Measurements from ENCODE around the gene HTR1D.
A peak's percentile ranks its signal among the peaks of the same experiment; 100 is the strongest.
"Not testable (repeated sequence)": the region's sequence is repeated elsewhere in the genome, so short reads cannot be mapped to it uniquely, and the experiment has no call there.

Gene HTR1D

DNA sequence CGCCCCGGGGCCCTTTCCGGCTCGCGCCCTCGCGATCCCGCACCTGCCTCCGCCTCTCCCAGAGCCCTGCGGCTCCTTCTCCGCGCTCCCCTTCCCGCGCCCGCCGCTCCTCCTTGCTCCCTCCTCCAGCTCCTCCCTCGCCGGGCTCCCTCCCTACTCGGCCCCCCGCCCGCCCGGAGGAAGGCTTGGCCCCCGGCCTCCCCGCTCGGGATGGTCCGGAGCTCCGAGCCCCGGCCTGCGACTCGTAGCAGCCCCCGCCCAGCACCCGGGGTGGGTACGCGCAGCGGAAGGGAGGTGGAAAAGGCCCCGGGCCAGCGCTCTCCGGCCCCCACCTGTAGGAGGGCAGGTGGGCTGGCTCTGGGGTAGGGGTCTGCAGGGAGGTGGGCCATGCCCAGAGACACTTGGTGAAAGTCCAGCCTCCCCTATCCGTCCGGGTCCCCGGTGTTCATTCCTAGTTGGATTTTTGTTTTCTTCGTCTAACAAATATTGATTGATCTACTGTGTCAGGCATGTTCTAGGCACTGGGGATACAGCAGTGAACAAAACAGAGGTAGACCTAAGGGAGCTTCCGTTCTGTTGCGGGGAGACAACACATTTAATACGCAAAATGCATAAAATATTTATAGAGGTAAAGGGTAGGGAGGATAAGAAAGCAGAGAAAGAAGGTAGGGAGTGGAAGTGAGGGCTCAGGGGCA, at the start of gene HTR1D:
TSS of gene HTR1D (minus strand) at position 82 of the 695 bp plus-strand sequence. CDS start 23,283 bp downstream, outside the sequence.
- peak; percentile 15 for DNase-seq (ENCODE audit: low spot score)

GRCh38 chr1:23263380-23263887, 46.1 kb upstream of the HTR1D start:
- no peak for DNase-seq (ENCODE audit: low spot score)

DNA sequence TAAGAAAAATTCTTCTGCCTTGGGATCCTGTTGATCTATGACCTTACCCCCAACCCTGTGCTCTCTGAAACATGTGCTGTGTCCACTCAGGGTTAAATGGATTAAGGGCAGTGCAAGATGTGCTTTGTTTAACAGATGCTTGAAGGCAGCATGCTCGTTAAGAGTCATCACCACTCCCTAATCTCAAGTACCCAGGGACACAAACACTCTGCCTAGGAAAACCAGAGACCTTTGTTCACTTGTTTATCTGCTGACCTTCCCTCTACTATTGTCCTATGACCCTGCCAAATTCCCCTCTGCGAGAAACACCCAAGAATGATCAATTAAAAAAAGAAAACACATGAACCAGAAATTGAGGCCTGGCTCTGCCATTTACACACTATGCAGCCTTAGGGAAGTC, 40.8 kb upstream of the HTR1D start:
- not testable (repeated sequence) for DNase-seq (ENCODE audit: low spot score)

GRCh38 chr1:23257371-23257770, 40.1 kb upstream of the HTR1D start:
- not testable (repeated sequence) for DNase-seq (ENCODE audit: low spot score)

- no peak for DNase-seq (ENCODE audit: low spot score)
These were observed 37.3 kb upstream of the HTR1D start for GRCh38 chr1:23254584-23254983.

DNA sequence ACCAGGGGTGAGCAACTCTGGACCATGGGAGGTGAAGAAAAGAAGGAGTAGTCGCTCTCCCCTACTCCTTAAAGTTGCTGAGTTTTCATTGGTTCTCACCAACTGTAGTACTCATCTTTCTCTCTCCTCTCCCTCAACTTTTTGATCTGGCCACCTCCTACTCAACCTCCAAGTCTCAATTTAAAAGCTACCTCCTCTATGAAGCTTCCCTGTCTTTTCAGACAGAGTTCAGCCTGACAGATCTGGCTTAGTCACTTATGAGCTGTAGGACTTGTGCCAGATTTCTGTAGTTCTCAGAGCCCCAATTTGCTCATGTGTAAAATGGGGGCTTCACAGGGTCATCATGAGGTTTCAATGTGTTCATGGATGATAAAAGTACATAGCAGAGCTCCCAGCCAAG, 34.5 kb upstream of the HTR1D start:
- no peak for DNase-seq (ENCODE audit: low spot score)

GRCh38 chr1:23249787-23250454, 32.6 kb upstream of the HTR1D start:
- no peak for DNase-seq (ENCODE audit: low spot score)

DNA sequence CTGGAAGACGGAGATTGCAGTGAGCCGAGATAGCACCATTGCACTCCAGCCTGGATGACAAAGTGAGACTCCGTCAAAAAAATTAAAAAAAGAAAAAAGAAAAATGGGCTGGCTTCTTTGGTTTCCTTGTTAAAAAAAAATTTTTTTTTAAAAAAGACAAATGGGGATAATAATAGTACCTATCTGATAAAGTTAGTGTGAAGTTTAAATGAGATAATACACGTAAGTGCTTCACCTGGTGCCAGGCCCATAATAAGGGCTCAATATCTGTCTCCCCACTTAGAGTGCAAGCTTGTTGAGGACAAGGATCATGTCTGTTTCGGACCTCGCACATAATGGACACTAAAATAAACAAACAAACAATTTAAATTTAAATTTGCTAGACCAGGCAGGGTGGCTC, 30.0 kb upstream of the HTR1D start:
- no peak for DNase-seq (ENCODE audit: low spot score)

DNA sequence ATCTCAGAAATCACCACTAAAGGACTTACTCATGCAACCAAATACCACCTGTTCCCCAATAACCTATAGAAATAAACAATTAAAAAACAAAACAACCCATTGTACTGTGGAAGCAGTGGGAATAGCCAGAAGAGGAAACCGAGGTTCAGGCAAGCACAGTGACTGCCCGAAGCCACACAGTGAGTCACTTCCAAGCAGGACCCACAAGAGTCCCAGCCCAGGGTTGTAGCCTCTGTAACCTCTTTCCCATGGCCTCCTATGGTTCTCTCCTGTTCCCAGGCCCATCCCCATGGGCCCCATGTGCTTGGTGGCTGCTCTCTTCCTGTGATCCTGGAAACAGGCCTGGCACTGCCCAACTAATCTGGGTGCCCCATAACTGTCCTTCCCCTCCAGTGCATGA, 29.0 kb upstream of the HTR1D start:
- no peak for DNase-seq (ENCODE audit: low spot score)

- DNase-seq (ENCODE audit: low spot score), result no peak
These were observed 27.0 kb upstream of the HTR1D start for GRCh38 chr1:23244256-23244761.

GRCh38 chr1:23242414-23242813, 25.1 kb upstream of the HTR1D start:
- DNase-seq (ENCODE audit: low spot score), result no peak

DNA sequence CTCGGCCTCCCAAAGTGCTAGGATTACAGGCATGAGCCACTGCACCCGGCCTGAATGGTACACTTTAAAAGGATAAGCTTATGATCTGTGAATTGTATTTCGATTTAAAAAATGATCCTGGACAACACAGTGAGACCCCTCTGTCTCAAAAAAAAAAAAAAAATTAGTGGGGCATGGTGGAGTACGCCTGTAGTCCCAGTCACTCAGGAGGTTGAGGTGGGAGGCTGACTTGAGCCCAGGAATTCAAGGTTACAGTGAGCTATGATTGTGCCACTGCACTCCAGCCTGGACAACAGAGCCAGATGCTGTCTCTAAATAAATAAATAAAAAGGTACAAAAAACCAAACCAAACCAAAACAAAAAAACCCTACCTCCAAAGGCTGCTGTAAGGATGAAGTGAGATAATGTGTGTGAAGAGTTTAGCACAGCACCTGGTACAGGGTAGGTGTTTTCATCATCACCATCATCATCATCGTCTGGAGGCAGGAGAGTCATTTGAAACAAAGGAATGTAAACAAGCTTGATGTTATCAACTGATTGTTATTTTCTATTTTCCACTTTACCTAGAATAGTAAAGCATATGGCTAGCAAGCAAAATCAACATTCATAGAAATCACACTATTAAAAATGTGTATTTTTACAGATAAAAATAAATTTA, 22.5 kb upstream of the HTR1D start:
- no peak for DNase-seq (ENCODE audit: low spot score)

- no peak for DNase-seq (ENCODE audit: low spot score)
These were observed 21.3 kb upstream of the HTR1D start for GRCh38 chr1:23238565-23238964.

GRCh38 chr1:23237508-23237907, 20.2 kb upstream of the HTR1D start:
- DNase-seq (ENCODE audit: low spot score), result no peak

DNA sequence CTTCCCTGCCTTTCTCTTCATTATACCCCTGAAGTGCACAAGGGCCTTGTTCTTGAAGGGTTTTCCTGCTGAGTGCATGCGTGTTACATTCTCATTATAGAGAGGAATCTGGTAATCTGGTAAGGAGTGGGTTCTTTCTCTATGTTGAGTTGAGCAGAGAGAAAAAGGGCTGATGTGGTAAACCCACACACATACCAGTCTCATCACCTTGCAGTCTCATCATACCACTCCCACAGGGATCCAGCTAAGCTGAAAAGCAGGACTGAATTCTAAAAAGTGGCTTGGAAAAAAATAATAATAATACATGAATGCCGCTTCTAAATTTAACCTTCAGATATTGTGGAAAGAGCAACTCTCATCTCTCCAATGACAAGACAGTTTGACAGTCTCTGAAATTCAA, 10.5 kb upstream of the HTR1D start:
- DNase-seq (ENCODE audit: low spot score), result peak; percentile 58

DNA sequence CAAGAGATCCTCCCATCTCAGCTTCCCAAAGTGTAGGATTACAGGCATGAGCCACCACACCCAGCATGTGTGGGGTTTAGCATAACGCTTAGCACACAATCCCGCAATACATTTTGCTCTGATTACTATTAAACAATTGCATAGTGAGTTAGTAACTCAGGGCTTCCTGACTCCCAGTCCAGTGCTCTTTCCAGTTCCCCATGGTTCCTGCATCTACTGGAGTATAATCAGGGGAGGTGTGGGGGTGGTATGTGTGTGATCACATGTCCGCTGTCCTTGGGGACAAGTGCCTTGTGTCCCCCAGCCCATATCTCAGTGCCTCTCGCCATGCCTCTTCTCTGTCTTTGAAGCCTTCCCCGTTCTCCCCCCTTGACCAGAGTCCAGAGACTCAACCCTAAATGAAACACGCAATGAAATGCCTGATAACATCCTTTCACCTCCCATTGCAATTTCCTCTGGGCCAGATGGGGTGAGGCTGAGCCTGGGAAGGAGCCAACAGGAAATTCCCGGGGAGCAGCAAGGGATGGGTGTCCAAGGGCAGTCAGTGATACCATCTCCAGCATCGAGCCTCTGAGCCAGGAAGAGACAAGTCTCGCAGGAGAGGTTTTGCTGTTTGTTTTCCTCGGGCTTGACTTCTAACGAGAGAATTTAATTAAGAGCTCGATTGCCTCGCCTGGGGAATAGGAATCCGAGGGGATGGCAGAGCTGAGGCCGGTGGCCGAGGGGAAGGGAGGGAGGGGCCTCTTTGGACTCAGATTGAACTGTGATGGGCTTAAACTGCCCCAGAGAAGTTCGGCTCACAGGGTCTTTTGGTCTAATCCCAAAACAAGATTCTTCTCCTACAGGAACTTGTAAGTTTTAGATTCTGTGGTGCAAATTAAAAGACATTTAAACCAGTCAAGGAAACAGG, 7.7 kb upstream of the HTR1D start:
- DNase-seq (ENCODE audit: low spot score), result no peak

- not testable (repeated sequence) for DNase-seq (ENCODE audit: low spot score)
These were observed 6.7 kb upstream of the HTR1D start for GRCh38 chr1:23223963-23224362.

- DNase-seq (ENCODE audit: low spot score), result not testable (repeated sequence)
These were observed 6.2 kb upstream of the HTR1D start for GRCh38 chr1:23223490-23223951.

GRCh38 chr1:23222742-23223141, 5.4 kb upstream of the HTR1D start:
- DNase-seq (ENCODE audit: low spot score), result no peak

DNA sequence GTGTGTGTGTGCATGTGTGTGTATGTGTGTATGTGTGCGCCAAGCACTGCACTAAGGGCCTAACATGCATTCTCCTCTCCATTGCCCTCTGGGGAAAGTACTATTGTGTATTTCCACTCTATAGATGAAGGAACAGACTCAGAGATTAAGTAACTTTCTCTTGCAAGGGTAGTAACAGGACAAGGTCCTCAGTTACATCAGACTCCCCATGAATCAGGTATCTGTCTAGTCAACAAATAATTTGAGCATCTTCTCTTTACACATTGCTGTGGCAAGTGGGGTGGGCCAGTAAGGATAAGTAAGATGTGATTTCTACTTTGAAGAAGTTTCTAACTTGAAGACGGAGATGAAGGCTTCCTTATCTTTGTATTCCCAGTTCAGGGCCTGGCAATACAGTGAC, 5.0 kb upstream of the HTR1D start:
- DNase-seq (ENCODE audit: low spot score), result no peak

DNA sequence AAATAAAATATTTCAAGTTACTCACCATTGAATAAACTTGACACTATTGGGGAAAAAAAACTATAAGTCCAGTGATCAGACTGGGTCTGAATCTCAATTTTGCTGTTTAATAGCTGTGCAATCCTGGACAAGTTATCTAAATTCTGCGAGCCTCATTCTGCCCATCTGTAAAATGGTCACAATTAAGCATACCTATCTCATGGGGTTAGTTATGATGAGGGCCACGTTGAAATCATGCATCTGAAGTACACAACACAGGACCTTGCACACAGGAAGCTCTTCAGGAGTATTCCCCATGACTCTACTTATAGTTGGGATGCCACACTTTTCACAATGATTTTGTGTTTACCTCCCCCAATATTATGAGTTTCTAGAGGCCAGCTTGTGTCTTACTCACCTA, 3.8 kb upstream of the HTR1D start:
- no peak for DNase-seq (ENCODE audit: low spot score)

Measured in putamen (tissue), 1 donor.